Aorta (tissue), 5 donors: ENCODE data around the gene PRICKLE2. TPM values are rescaled to one million over a fixed set of nuclear protein-coding genes. Genes with fewer than 3 reads are reported as not detected.

Experiments used
- ATAC-seq: fragments of 200-7000 bp; cut with Tn5 transposase; one replicate; pipeline ENCODE4 v1.9.1; 2022; ENCODE audit warnings: moderate library complexity; ENCODE audit not compliant: low FRiP score
- DNase-seq, 2 donors: peaks; one replicate each; pipeline ENCODE4 v3.0.0-alpha.2; 2020
- H3K27ac ChIP-seq, 2 donors: one replicate each; pipeline ENCODE4 v1.5.1; 2013; ENCODE audit warnings: low read length in 2 of 2, mild to moderate bottlenecking in 2 of 2, moderate library complexity in 2 of 2, control low read depth in 1 of 2, inconsistent platforms in 1 of 2, low read depth in 1 of 2
- H3K27me3 ChIP-seq, 2 donors: one replicate each; pipeline ENCODE4 v1.6.1; 2013; ENCODE audit warnings: control low read depth in 1 of 2, low read length in 1 of 2, mild to moderate bottlenecking in 1 of 2, moderate library complexity in 1 of 2; ENCODE audit not compliant: insufficient read depth in 2 of 2, control insufficient read depth in 1 of 2
- H3K36me3 ChIP-seq, 2 donors: one replicate each; pipeline ENCODE4 v1.6.1; 2013; ENCODE audit warnings: control low read depth in 1 of 2, low read length in 1 of 2, mild to moderate bottlenecking in 1 of 2; ENCODE audit not compliant: insufficient read depth in 2 of 2, control insufficient read depth in 1 of 2
- H3K4me1 ChIP-seq, 2 donors: one replicate each; pipeline ENCODE4 v1.6.1; 2013; ENCODE audit warnings: low read length in 2 of 2, control low read depth in 1 of 2, mild to moderate bottlenecking in 1 of 2, moderate library complexity in 1 of 2; ENCODE audit not compliant: insufficient read depth in 2 of 2, control insufficient read depth in 1 of 2
- H3K4me3 ChIP-seq, 2 donors: one replicate each; pipeline ENCODE4 v1.5.1; 2013; ENCODE audit warnings: low read length in 2 of 2, control low read depth in 1 of 2, mild to moderate bottlenecking in 1 of 2
- H3K9me3 ChIP-seq: one replicate; pipeline ENCODE4 v1.6.1; 2013; ENCODE audit warnings: mild to moderate bottlenecking, low read length; ENCODE audit not compliant: control insufficient read depth
- WGBS, 2 donors: extraction: QIAGEN DNeasy Blood & Tissue Kit; methylation state at CpG; one replicate each; pipeline ENCODE4 v1.1.7; 2013; 5-methylcytosine and 5-hydroxymethylcytosine counted together
- intact Hi-C, 2 donors: fragments of 100-400 bp; cut with DNase I; formaldehyde crosslinking; loops; one replicate each; pipeline versions ENCODE4 v1.14.2 to v1.15.0; 2022
- polyA plus RNA-seq, 2 donors: library from polyadenylated mRNA; stranded (reverse); fragments of 200-250 nt; gene quantifications; one replicate each; pipeline ENCODE4 v1.2.3, GENCODE V29; 2013
- total RNA-seq, 2 donors: library from RNA; stranded (reverse); fragmentation: NEBNext Ultra II Directional; extraction: Animal tissue kit (Norgen Biotek cat#: 25700); gene quantifications; one replicate each; pipeline ENCODE4 v1.2.1, GENCODE V29; 2021
- donor health status: healthy with polysubstance abuse.
- donor health status: Bipolar disorder and iron deficiency.
- donor health status: DM: no; HTN: no; CAD: no.
- donor health status: DM: no; HTN: no; CAD: no.
- donor health status: DM: yes; HTN: yes; CAD: no.

Gene PRICKLE2
- total and polyA plus RNA-seq, 4 donors = 2.1 to 42.1 (median 13.9) TPM

GRCh38 chr3:64240959-64241358, 15.7 kb upstream of the PRICKLE2 start:
- no peak for DNase-seq
- Histone ChIP-seq H3K36me3 (peaks cover 0 to 4% of the 10 kb centered on the region in 2 donors), H3K4me3 (no peak overlapping the region), H3K27me3 (no peaks in the 10 kb centered on the region), H3K4me1 (peaks cover 3 to 4% of the 10 kb centered on the region in 2 donors), H3K9me3 (peaks cover 3% of the 10 kb centered on the region), H3K27ac (no peak overlapping the region)
- ATAC-seq = no peak
- WGBS, 2 donors = 72 to 73% methylated on average over 2 of the region's 2 CpGs
- intact Hi-C loops = no loop called here

- Histone ChIP-seq H3K36me3 (peaks cover 0 to 4% of the 10 kb centered on the region in 2 donors), H3K4me1 (peaks cover 3 to 4% of the 10 kb centered on the region in 2 donors), H3K27me3 (no peaks in the 10 kb centered on the region), H3K27ac (peak overlapping the region in 1 of 2 donors; percentile 40), H3K9me3 (peaks cover 3% of the 10 kb centered on the region), H3K4me3 (no peak overlapping the region)
- DNase-seq (no peak), ATAC-seq (no peak)
- 73 to 80% methylated on average over 3 of the region's 3 CpGs for WGBS, 2 donors
- intact Hi-C loops = no loop called here
Measured at GRCh38 chr3:64240396-64240795, 15.1 kb upstream of the PRICKLE2 start.

GRCh38 chr3:64239841-64240240, 14.6 kb upstream of the PRICKLE2 start:
- H3K27me3 ChIP-seq = no peaks in the 10 kb centered on the region
- H3K4me3 ChIP-seq = no peak overlapping the region
- H3K27ac ChIP-seq = no peak overlapping the region
- WGBS, 2 donors = 91 to 96% methylated on average over 5 of the region's 5 CpGs
- DNase-seq (no peak), ATAC-seq (no peak)
- intact Hi-C loops = no loop called here
- peaks cover 3 to 4% of the 10 kb centered on the region in 2 donors for H3K4me1 ChIP-seq
- peaks cover 0 to 4% of the 10 kb centered on the region in 2 donors for H3K36me3 ChIP-seq
- H3K9me3 ChIP-seq = peaks cover 3% of the 10 kb centered on the region

- Histone ChIP-seq H3K4me3 (no peak overlapping the region), H3K9me3 (peaks cover 3% of the 10 kb centered on the region), H3K4me1 (peaks cover 3 to 4% of the 10 kb centered on the region in 2 donors), H3K36me3 (peaks cover 0 to 4% of the 10 kb centered on the region in 2 donors), H3K27me3 (no peaks in the 10 kb centered on the region), H3K27ac (peak overlapping the region in 1 of 2 donors; percentile 23)
- intact Hi-C loops = no loop called here
- 10 to 13% methylated on average over 12 of the region's 12 CpGs for whole genome bisulfite sequencing, 2 donors
- peak; percentile 82 for ATAC-seq
- peak; percentile 78 to 90 for DNase-seq
Measured at GRCh38 chr3:64238971-64239667, 13.9 kb upstream of the PRICKLE2 start.

GRCh38 chr3:64237083-64237482, 11.8 kb upstream of the PRICKLE2 start:
- peaks cover 0 to 4% of the 10 kb centered on the region in 2 donors for H3K4me1 ChIP-seq
- H3K36me3 ChIP-seq = peaks cover 0 to 4% of the 10 kb centered on the region in 2 donors
- H3K27me3 ChIP-seq = no peaks in the 10 kb centered on the region
- H3K27ac ChIP-seq = no peak overlapping the region
- H3K9me3 ChIP-seq = peaks cover 3% of the 10 kb centered on the region
- no peak overlapping the region for H3K4me3 ChIP-seq
- ATAC-seq (no peak), DNase-seq (no peak)
- WGBS, 2 donors = 97 to 99% methylated on average over 7 of the region's 7 CpGs
- intact Hi-C loops = no loop called here

GRCh38 chr3:64235605-64236004, 10.3 kb upstream of the PRICKLE2 start:
- Histone ChIP-seq H3K27ac (no peak overlapping the region), H3K9me3 (peaks cover 3% of the 10 kb centered on the region), H3K36me3 (peaks cover 0 to 4% of the 10 kb centered on the region in 2 donors), H3K4me3 (no peak overlapping the region), H3K4me1 (peaks cover 0 to 3% of the 10 kb centered on the region in 2 donors), H3K27me3 (no peaks in the 10 kb centered on the region)
- DNase-seq (no peak), ATAC-seq (no peak)
- intact Hi-C loops = no loop called here
- WGBS, 2 donors = 94 to 95% methylated on average over 3 of the region's 3 CpGs

GRCh38 chr3:64234571-64234970, 9.3 kb upstream of the PRICKLE2 start:
- WGBS, 2 donors = 93 to 95% methylated on average over 5 of the region's 5 CpGs
- H3K27ac ChIP-seq = no peak overlapping the region

GRCh38 chr3:64232821-64233220, 7.6 kb upstream of the PRICKLE2 start:
- no peak overlapping the region for H3K4me3 ChIP-seq
- 68 to 70% methylated on average over 4 of the region's 4 CpGs for WGBS, 2 donors
- peaks cover 3% of the 10 kb centered on the region for H3K9me3 ChIP-seq
- DNase-seq (no peak), ATAC-seq (no peak)
- peaks cover 0 to 4% of the 10 kb centered on the region in 2 donors for H3K36me3 ChIP-seq
- H3K4me1 ChIP-seq = no peaks in the 10 kb centered on the region
- intact Hi-C loops = no loop called here
- H3K27ac ChIP-seq = no peak overlapping the region
- no peaks in the 10 kb centered on the region for H3K27me3 ChIP-seq

More at GRCh38 chr3:64234571-64234970, 9.3 kb upstream of the PRICKLE2 start:
- Histone ChIP-seq H3K9me3 (peaks cover 3% of the 10 kb centered on the region), H3K4me1 (peaks cover 0 to 2% of the 10 kb centered on the region in 2 donors), H3K36me3 (peaks cover 0 to 4% of the 10 kb centered on the region in 2 donors), H3K4me3 (no peak overlapping the region), H3K27me3 (no peaks in the 10 kb centered on the region)
- ATAC-seq = no peak
- intact Hi-C loops = no loop called here
- no peak for DNase-seq

- WGBS, 2 donors = 88 to 99% methylated on average over 1 of the region's 1 CpG
- Histone ChIP-seq H3K36me3 (no peaks in the 10 kb centered on the region), H3K27ac (no peak overlapping the region), H3K4me1 (no peaks in the 10 kb centered on the region), H3K9me3 (no peaks in the 10 kb centered on the region), H3K4me3 (no peak overlapping the region), H3K27me3 (no peaks in the 10 kb centered on the region)
- DNase-seq (no peak), ATAC-seq (no peak)
- intact Hi-C loops = loop anchor here in 1 of 2 donors (5.0 kb wide), 1 partner anchor 37 kb away; no protein-coding TSS in a partner anchor
Measured at GRCh38 chr3:64229903-64230302, 4.6 kb upstream of the PRICKLE2 start.
